BE2C (cell line): ENCODE data around the gene SULT1A3.
"Not testable (repeated sequence)": the region's sequence is repeated elsewhere in the genome, so short reads cannot be mapped to it uniquely, and the experiment has no call there.

Source experiments
- DNase-seq: peaks from one replicate; pipeline ENCODE4 v3.0.0-alpha.2; 2020
- H3K27me3 ChIP-seq: fragments of 250-450 bp; sonication (Bioruptor Pico); 2 replicates; pipeline ENCODE4 v1.5.1; 2020; ENCODE audit warnings: mild to moderate bottlenecking
- H3K36me3 ChIP-seq: fragments of 250-450 bp; sonication (Bioruptor Pico); 2 replicates; pipeline ENCODE4 v1.5.1; 2020; ENCODE audit warnings: mild to moderate bottlenecking
- H3K4me1 ChIP-seq: fragments of 250-450 bp; sonication (Bioruptor Pico); 2 replicates; pipeline ENCODE4 v1.5.1; 2020
- H3K4me3 ChIP-seq: 2 replicates; pipeline ENCODE4 v1.5.1; 2011; ENCODE audit warnings: low read depth, low read length
- H3K9me3 ChIP-seq: fragments of 250-450 bp; sonication (Bioruptor Pico); 2 replicates; pipeline ENCODE4 v1.5.1; 2020
- TF ChIP-seq, protein P1 (sequence below): IDR thresholded peaks from 2 replicates; pipeline ENCODE4 v1.5.1; 2012; ENCODE audit warnings: mild to moderate bottlenecking, low read depth, low read length

Gene SULT1A3

DNA sequence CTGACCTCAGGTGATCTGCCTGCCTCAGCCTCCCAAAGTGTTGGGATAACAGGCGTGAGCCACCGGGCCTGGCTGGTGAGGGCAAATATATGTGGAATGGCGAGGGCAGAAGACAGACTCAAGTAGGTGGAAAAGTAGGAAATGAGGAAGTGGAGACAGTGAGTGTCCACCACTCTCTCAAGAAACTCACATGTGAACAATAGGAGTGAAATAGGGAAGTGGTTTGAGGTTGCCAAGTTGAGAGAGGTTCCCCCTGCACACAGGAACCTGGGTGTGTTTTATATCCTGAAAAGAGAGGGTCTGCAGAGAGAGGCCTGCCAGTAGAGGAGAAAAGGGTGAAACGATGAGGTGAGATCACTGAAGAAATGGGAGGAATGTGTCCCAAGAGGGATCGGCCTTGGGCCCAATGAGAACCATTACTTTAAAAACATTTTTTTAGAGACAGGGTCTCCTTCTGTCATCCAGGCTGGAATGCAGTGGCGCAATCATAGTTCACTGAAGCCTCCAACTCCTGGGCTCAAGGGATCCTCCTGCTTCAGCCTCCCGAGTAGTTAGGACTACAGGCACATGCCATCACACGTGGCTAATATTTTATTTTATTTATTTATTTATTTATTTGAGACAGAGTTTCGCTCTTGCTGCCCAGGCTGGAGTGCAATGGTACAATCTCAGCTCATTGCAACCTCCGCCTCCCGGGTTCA, 32.7 kb upstream of the SULT1A3 start:
- TF ChIP-seq, protein P1, sequence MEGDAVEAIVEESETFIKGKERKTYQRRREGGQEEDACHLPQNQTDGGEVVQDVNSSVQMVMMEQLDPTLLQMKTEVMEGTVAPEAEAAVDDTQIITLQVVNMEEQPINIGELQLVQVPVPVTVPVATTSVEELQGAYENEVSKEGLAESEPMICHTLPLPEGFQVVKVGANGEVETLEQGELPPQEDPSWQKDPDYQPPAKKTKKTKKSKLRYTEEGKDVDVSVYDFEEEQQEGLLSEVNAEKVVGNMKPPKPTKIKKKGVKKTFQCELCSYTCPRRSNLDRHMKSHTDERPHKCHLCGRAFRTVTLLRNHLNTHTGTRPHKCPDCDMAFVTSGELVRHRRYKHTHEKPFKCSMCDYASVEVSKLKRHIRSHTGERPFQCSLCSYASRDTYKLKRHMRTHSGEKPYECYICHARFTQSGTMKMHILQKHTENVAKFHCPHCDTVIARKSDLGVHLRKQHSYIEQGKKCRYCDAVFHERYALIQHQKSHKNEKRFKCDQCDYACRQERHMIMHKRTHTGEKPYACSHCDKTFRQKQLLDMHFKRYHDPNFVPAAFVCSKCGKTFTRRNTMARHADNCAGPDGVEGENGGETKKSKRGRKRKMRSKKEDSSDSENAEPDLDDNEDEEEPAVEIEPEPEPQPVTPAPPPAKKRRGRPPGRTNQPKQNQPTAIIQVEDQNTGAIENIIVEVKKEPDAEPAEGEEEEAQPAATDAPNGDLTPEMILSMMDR: no peak
- no peak for DNase-seq

DNA sequence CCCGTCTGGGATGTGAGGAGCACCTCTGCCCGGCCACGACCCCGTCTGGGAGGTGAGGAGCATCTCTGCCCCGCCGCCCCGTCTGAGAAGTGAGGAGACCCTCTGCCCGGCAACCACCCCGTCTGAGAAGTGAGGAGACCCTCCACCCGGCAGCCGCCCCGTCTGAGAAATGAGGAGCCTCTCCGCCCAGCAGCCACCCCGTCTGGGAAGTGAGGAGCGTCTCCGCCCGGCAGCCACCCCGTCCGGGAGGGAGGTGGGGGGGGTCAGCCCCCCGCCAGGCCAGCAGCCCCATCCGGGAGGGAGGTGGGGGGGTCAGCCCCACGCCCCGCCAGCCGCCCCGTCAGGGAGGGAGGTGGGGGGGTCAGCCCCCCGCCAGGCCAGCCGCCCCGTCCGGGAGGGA, 30.3 kb upstream of the SULT1A3 start:
- H3K9me3 ChIP-seq, DNase-seq, H3K27me3 ChIP-seq, H3K36me3 ChIP-seq, H3K4me3 ChIP-seq, H3K4me1 ChIP-seq: not testable (repeated sequence)

More for the DNA sequence above, 32.7 kb upstream of the SULT1A3 start:
- Histone ChIP-seq H3K9me3 (no peaks in the 10 kb centered on the region), H3K4me3 (no peak overlapping the region), H3K4me1 (no peaks in the 10 kb centered on the region), H3K27me3 (no peaks in the 10 kb centered on the region), H3K36me3 (no peaks in the 10 kb centered on the region)

DNA sequence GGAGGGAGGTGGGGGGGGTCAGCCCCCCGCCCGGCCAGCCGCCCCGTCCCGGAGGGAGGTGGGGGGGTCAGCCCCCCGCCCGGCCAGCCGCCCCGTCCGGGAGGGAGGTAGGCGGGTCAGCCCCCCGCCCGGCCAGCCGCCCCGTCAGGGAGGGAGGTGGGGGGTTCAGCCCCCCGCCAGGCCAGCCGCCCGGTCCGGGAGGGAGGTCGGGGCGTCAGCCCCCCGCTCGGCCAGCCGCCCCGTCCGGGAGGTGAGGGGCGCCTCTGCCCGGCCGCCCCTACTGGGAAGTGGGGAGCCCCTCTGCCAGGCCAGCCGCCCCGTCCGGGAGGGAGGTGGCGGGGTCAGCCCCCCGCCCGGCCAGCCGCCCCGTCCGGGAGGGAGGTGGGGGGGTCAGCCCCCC, 29.6 kb upstream of the SULT1A3 start:
- not testable (repeated sequence) for H3K4me3 ChIP-seq, H3K9me3 ChIP-seq, H3K4me1 ChIP-seq, H3K27me3 ChIP-seq, DNase-seq, H3K36me3 ChIP-seq

DNA sequence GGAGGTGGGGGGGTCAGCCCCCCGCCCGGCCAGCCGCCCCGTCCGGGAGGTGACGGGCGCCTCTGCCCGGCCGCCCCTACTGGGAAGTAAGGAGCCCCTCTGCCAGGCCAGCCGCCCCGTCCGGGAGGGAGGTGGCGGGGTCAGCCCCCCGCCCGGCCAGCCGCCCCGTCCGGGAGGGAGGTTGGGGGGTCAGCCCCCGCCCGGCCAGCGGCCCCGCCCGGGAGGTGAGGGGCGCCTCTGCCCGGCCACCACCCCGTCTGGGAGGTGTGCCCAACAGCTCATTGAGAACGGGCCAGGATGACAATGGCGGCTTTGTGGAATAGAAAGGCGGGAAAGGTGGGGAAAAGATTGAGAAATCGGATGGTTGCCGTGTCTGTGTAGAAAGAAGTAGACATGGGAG, 28.9 kb upstream of the SULT1A3 start:
- DNase-seq, H3K9me3 ChIP-seq, H3K4me1 ChIP-seq, H3K4me3 ChIP-seq, H3K27me3 ChIP-seq, H3K36me3 ChIP-seq: not testable (repeated sequence)

DNA sequence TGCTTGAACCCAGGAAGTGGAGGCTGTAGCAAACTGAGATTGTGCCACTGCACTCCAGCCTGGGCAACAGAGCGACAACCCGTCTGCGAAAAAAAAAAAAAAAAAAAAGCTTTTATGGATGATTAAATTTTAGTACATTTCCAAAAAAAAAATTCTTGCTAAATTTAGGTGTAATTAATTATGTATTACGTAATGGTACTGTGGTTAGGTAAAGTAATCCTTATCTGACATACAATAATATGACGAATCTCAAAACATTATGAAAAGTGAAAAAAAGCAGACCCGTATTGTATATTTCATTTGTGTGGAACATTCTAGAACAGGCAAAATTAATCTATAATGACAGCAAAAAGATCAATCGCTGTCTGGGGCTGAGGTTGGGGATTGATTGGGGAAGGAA, 26.0 kb upstream of the SULT1A3 start:
- no peak overlapping the region for H3K4me3 ChIP-seq
- TF ChIP-seq, protein P1: no peak
- H3K4me1 ChIP-seq: no peaks in the 10 kb centered on the region
- H3K9me3 ChIP-seq: no peaks in the 10 kb centered on the region
- no peaks in the 10 kb centered on the region for H3K36me3 ChIP-seq
- DNase-seq: no peak
- H3K27me3 ChIP-seq: no peaks in the 10 kb centered on the region

DNA sequence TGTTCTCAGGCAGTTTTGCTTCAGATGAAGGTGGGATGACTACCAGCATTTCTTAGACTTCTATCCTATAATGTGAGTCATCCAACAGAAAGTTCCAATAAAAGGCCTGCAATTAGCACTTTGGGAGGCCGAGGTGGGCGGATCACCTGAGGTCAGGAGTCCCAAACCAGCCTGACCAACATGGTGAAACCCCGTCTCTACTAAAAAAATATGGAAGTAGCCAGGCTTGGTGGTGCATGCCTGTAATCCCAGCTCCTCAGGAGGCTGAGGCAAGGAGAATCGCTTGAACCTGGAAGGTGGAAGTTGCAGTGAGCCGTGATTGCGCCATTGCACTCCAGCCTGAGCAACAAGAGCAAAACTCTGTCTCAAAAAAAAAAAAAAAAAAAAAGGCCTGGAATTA, 22.2 kb upstream of the SULT1A3 start:
- not testable (repeated sequence) for H3K36me3 ChIP-seq, H3K4me1 ChIP-seq, H3K27me3 ChIP-seq, H3K4me3 ChIP-seq, DNase-seq, H3K9me3 ChIP-seq

DNA sequence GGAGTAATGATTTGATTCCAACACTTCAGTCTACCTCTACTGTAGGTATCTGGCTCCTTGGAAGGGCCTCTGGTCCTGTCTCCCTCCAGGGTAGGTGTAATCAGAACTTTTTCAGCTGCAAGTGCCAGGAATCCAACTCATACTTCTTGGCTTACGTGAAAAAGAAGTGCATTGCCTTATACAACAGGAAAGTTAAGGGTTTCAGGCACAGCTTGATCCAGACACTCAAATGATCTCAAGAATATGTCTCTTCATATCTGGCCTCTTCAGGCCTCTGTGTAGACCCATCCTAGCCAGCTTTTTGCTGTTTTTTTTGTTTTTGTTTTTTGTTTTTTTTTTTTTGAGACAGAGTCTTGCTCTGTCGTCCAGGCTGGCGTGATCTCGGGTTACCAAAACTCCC, 19.9 kb upstream of the SULT1A3 start:
- Histone ChIP-seq H3K9me3 (no peaks in the 10 kb centered on the region), H3K4me1 (peaks cover 4% of the 10 kb centered on the region; the same call in 1 of the 2 replicates), H3K36me3 (no peaks in the 10 kb centered on the region), H3K27me3 (no peaks in the 10 kb centered on the region), H3K4me3 (no peak overlapping the region)
- TF ChIP-seq, protein P1: no peak
- no peak for DNase-seq

DNA sequence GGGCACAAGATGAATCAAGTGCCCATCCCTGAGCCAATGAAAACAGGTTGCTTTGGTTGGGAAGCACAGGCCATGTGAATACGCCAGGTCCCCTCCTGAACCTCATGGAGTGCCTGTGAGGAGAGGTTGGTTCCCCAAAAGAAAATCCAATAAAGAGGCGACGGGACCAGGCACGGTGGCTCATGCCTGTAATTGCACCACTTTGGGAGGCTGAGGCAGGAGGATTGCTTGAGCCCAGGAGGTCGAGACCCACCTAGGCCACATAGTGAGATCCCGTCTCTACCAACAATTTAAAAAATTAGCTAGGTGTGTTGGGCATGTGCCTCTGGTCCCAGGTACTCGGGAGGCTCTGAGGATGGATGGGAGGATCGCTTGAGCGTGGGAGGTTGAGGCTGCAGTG, 19.1 kb upstream of the SULT1A3 start:
- H3K4me1 ChIP-seq: peaks cover 6% of the 10 kb centered on the region; the same call in 1 of the 2 replicates
- TF ChIP-seq, protein P1: no peak
- H3K36me3 ChIP-seq: no peaks in the 10 kb centered on the region
- no peak overlapping the region for H3K4me3 ChIP-seq
- no peaks in the 10 kb centered on the region for H3K9me3 ChIP-seq
- no peak for DNase-seq
- no peaks in the 10 kb centered on the region for H3K27me3 ChIP-seq
